ENCODE data around the gene LSM14B. TPM values are rescaled to one million over a fixed set of nuclear protein-coding genes. Genes with fewer than 3 reads are reported as not detected.

The LSM14B gene
- total RNA-seq, 1 experiment from 2014 or later, result 51.3 TPM

GRCh38 chr20:62179162-62179504, 56.9 kb downstream of the LSM14B start:
- intact Hi-C loops (cut with micrococcal nuclease), result no loop called here
- peaks cover 25% of the 10 kb centered on the region for H3K79me2 ChIP-seq (ENCODE audit: insufficient read depth, low read length)
- CTCF ChIA-PET, result no interaction called here
- H3K9ac ChIP-seq (ENCODE audit: low read length), result no peak overlapping the region
- RAD21 ChIA-PET (ENCODE audit: low non-redundant PET in 1 of 2, low total read pairs in 2 of 2, uncharacterized antibody in 2 of 2, unreplicated experiment in 2 of 2), result no interaction called here
- H3K27ac ChIP-seq (ENCODE audit: low read depth, low read length), result no peak overlapping the region
- no peaks in the 10 kb centered on the region for H4K20me1 ChIP-seq (ENCODE audit: insufficient read depth)
- no peak overlapping the region for H3K4me2 ChIP-seq (ENCODE audit: low read length)
- H3K4me3 ChIP-seq (replicated peaks in 1 of 2; ENCODE audit: low read depth in 1 of 2, low read length in 2 of 2), result no peak overlapping the region
- no peaks in the 10 kb centered on the region for H3K9me2 ChIP-seq (ENCODE audit: insufficient read depth)
- TF ChIP-seq EZH2phosphoT487 (IDR thresholded peaks at IDR 0.05; ENCODE audit: borderline replicate concordance), result no peak
- no peak for TF ChIP-seq REST (IDR thresholded peaks at IDR 0.05; ENCODE audit: low read depth)
- no peak for TF ChIP-seq ATF3 (IDR thresholded peaks at IDR 0.05)
- no peak for TF ChIP-seq FOSL1 (IDR thresholded peaks at IDR 0.05; ENCODE audit: low read depth)
- TF ChIP-seq YY1 (IDR thresholded peaks at IDR 0.05; ENCODE audit: extremely low read depth, insufficient replicate concordance, low read depth, low read length), result no peak
- no peak for TF ChIP-seq SIN3A (IDR thresholded peaks at IDR 0.05; ENCODE audit: low read depth)
- TF ChIP-seq POLR2AphosphoS5 (IDR thresholded peaks at IDR 0.05; ENCODE audit: low read depth, low read length), result no peak
- no peak for TF ChIP-seq EZH2 (IDR thresholded peaks at IDR 0.05)
- TF ChIP-seq ZFX (IDR thresholded peaks at IDR 0.05), result no peak
- TF ChIP-seq ZNF274 (IDR thresholded peaks at IDR 0.05; ENCODE audit: low read depth, low read length), result no peak
- no peak for TF ChIP-seq CBX3 (IDR thresholded peaks at IDR 0.05; ENCODE audit: low read depth)
- no peak for TF ChIP-seq RAD21 (IDR thresholded peaks at IDR 0.05; ENCODE audit: low read depth)
- TF ChIP-seq EGR1 (IDR thresholded peaks at IDR 0.05; ENCODE audit: low read depth), result no peak
- no peak for TF ChIP-seq TCF7L2 (IDR thresholded peaks at IDR 0.05; ENCODE audit: borderline replicate concordance, extremely low read depth, insufficient read depth, insufficient read length)
- TF ChIP-seq SP1 (IDR thresholded peaks at IDR 0.05; ENCODE audit: low read depth), result no peak
- no peak for TF ChIP-seq POLR2A (IDR thresholded peaks at IDR 0.05; ENCODE audit: borderline replicate concordance, extremely low read depth, insufficient read depth, insufficient read length)
- no peak for TF ChIP-seq SRF (IDR thresholded peaks at IDR 0.05; ENCODE audit: low read depth)
- no peak for TF ChIP-seq CEBPB (IDR thresholded peaks at IDR 0.05; ENCODE audit: low read depth)
- BruUV-seq (replicated peaks), result no TSS peak
- ATAC-seq, result no peak
- no peak overlapping the region for H2AFZ ChIP-seq (ENCODE audit: low read depth, low read length, poor library complexity, severe bottlenecking)
- POLR2A ChIA-PET, result no interaction called here
- no peak for DNase-seq (ENCODE audit: low read depth, low spot score)
- H3K27me3 ChIP-seq (ENCODE audit: insufficient read depth, low read length), result no peaks in the 10 kb centered on the region
- peaks cover 0 to 2% of the 10 kb centered on the region in 2 experiments; a peak in 2 of 4 replicates for H3K36me3 ChIP-seq (ENCODE audit: control insufficient read depth in 1 of 2, insufficient read depth in 2 of 2, low read length in 2 of 2)
- no peaks in the 10 kb centered on the region for H3K9me3 ChIP-seq (ENCODE audit: control insufficient read depth in 1 of 2, insufficient read depth in 1 of 2, low read depth in 1 of 2, low read length in 2 of 2)
- peaks cover 2 to 11% of the 10 kb centered on the region in 2 experiments; a peak in 3 of 4 replicates for H3K4me1 ChIP-seq (ENCODE audit: control insufficient read depth in 1 of 2, insufficient read depth in 2 of 2, low read length in 2 of 2)
